Hematopoietic multipotent progenitor cell treated with erythropoietin and hydrocortisone succinate and interleukin-3 and kit ligand, for 6 days (in vitro differentiated cells): ENCODE results near the gene TNPO3.
"Not testable (repeated sequence)": the region's sequence is repeated elsewhere in the genome, so short reads cannot be mapped to it uniquely, and the experiment has no call there.

Experiments used
- DNase-seq: peaks from one replicate; pipeline ENCODE4 v3.0.0-alpha.2; 2015

The TNPO3 gene

GRCh38 chr7:129067943-129068548, 13.1 kb upstream of the TNPO3 start:
- DNase-seq = no peak

- peak; percentile 38 for DNase-seq
These were observed 12.2 kb upstream of the TNPO3 start for GRCh38 chr7:129067132-129067561.

- DNase-seq = peak; percentile 69
These were observed 11.6 kb upstream of the TNPO3 start for GRCh38 chr7:129066290-129067131.

- DNase-seq = no peak
These were observed 1.1 kb upstream of the TNPO3 start for GRCh38 chr7:129055861-129056464.

- DNase-seq = no peak
These were observed 444 bp upstream of the TNPO3 start for GRCh38 chr7:129055294-129055816.

GRCh38 chr7:129053938-129054437, 923 bp downstream of the TNPO3 start:
- DNase-seq = no peak

- DNase-seq = no peak
These were observed 2.5 kb downstream of the TNPO3 start for GRCh38 chr7:129052441-129052840.

GRCh38 chr7:129051459-129051858, 3.5 kb downstream of the TNPO3 start:
- DNase-seq = not testable (repeated sequence)

- no peak for DNase-seq
These were observed 7.2 kb downstream of the TNPO3 start for GRCh38 chr7:129047761-129048160.

GRCh38 chr7:129045682-129046081, 9.2 kb downstream of the TNPO3 start:
- DNase-seq = no peak

- no peak for DNase-seq
These were observed 11.9 kb downstream of the TNPO3 start for GRCh38 chr7:129043012-129043411.

- no peak for DNase-seq
These were observed 13.5 kb downstream of the TNPO3 start for GRCh38 chr7:129041142-129042085.

- DNase-seq = not testable (repeated sequence)
These were observed 16.4 kb downstream of the TNPO3 start for GRCh38 chr7:129038468-129038867.

- no peak for DNase-seq
These were observed 17.3 kb downstream of the TNPO3 start for GRCh38 chr7:129037585-129037984.

- no peak for DNase-seq
These were observed 22.9 kb downstream of the TNPO3 start for GRCh38 chr7:129032017-129032416.

- DNase-seq = no peak
These were observed 24.5 kb downstream of the TNPO3 start for GRCh38 chr7:129030440-129030839.

- DNase-seq = no peak
These were observed 30.8 kb downstream of the TNPO3 start for GRCh38 chr7:129024125-129024524.

GRCh38 chr7:129021656-129022055, 33.3 kb downstream of the TNPO3 start:
- no peak for DNase-seq

GRCh38 chr7:129017933-129018538, 36.9 kb downstream of the TNPO3 start:
- no peak for DNase-seq

GRCh38 chr7:129017264-129017663, 37.6 kb downstream of the TNPO3 start:
- no peak for DNase-seq

GRCh38 chr7:129014501-129015101, 40.3 kb downstream of the TNPO3 start:
- DNase-seq = peak; percentile 52
